GM12864 (cell line): ENCODE measurements around the gene OR5K1.

Experiments
- DNase-seq: peaks from one replicate; pipeline ENCODE4 v3.0.0-alpha.2; 2011; ENCODE audit warnings: low read depth
- H3K4me3 ChIP-seq: 2 replicates; pipeline ENCODE4 v1.5.1; 2011; ENCODE audit warnings: mild to moderate bottlenecking, low read depth, low read length, control low read depth
- TF ChIP-seq, protein P1 (sequence below): IDR thresholded peaks from 2 replicates; pipeline ENCODE4 v1.5.1; 2011; ENCODE audit warnings: low read depth, mild to moderate bottlenecking, moderate library complexity, low read length, control low read depth, inconsistent platforms; ENCODE audit errors: missing control alignments

The OR5K1 gene

GRCh38 chr3:98450372-98450771 lies 12.6 kb upstream of the OR5K1 start:
- TF ChIP-seq, protein P1, sequence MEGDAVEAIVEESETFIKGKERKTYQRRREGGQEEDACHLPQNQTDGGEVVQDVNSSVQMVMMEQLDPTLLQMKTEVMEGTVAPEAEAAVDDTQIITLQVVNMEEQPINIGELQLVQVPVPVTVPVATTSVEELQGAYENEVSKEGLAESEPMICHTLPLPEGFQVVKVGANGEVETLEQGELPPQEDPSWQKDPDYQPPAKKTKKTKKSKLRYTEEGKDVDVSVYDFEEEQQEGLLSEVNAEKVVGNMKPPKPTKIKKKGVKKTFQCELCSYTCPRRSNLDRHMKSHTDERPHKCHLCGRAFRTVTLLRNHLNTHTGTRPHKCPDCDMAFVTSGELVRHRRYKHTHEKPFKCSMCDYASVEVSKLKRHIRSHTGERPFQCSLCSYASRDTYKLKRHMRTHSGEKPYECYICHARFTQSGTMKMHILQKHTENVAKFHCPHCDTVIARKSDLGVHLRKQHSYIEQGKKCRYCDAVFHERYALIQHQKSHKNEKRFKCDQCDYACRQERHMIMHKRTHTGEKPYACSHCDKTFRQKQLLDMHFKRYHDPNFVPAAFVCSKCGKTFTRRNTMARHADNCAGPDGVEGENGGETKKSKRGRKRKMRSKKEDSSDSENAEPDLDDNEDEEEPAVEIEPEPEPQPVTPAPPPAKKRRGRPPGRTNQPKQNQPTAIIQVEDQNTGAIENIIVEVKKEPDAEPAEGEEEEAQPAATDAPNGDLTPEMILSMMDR: no peak
- H3K4me3 ChIP-seq: no peak overlapping the region
- no peak for DNase-seq

DNA sequence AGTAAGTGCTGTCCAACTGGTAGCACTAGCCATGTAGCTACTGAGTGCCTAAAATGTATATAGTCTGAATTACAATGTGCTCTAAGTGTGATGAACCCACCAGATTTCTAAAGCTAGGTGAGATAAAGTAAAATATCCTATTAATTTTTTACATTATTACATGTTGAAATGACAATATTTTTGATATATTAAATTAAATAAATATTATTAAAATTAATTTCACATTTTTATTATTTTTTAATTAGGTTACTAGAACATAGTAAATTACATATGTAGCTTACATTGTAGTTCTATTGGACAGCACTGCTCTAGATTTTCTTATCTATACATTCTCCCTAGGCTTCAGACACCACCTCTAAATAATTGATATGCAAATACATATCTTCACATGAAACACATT lies 9.2 kb upstream of the OR5K1 start:
- TF ChIP-seq, protein P1: no peak
- no peak overlapping the region for H3K4me3 ChIP-seq
- no peak for DNase-seq

DNA sequence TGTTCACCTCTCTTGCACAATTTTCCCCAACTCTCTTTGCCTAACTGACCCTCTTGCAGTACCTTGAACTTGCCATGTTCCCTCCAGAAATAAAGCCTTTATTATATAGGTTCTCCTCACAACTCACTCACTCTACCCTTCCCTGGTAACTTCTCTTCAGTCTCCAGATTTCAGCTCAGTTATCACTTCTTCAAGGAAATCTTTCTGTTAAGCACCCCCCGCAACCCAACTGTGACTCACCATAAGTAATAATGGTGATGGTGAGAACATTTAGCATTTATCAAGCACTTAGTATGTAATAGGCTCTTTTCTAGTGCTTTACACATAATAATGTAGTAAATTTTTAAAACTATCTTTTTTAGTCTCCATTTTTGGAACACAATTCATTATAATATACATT lies 8.1 kb upstream of the OR5K1 start:
- H3K4me3 ChIP-seq: no peak overlapping the region
- TF ChIP-seq, protein P1: no peak
- no peak for DNase-seq

- TF ChIP-seq, protein P1: no peak
- DNase-seq: no peak
- no peak overlapping the region for H3K4me3 ChIP-seq
Observed at GRCh38 chr3:98457543-98457942, 5.5 kb upstream of the OR5K1 start.

DNA sequence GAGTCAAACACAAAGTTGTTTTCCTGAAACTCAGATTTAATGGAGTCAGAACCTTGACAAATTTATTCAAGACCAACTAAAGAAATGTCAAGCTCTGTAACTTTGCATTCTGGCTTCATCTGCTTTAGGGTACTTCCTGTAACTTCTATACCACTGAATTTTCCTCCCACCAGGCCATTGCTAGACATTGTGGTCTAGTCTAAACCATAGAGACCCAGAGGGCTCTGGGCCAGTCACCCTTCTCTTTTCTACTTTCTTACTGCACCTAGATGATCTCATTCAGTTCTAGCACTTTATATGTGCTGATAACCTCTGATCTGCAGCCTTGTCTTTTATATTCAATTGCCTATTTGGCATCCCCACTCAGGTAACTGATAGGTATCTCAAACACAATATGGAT lies 2.8 kb upstream of the OR5K1 start:
- TF ChIP-seq, protein P1: no peak
- no peak for DNase-seq
- H3K4me3 ChIP-seq: no peak overlapping the region

GRCh38 chr3:98482717-98483482 lies 19.9 kb downstream of the OR5K1 start:
- DNase-seq: no peak
- no peak overlapping the region for H3K4me3 ChIP-seq
- TF ChIP-seq, protein P1: no peak

DNA sequence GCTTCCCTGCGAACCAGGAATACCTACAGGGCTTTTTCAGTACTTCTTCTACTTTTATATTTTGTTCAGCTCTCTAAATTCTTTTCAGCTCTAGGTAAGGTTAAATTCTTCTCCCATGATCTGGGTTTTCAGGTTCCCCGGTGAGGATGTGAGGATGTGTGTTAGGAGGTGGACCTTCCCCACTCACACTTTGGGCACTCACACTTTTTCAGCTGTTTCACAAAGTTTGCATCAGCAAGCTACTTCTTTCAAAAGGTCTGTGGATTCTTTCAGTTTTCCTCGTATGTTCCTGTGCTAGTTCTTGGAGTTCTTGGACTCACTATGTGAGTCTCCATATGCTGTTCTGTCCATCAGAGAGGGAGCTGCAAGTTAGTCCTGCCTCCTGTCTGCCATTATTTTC lies 20.6 kb downstream of the OR5K1 start:
- TF ChIP-seq, protein P1: no peak
- DNase-seq: no peak

More for the DNA sequence above, 20.6 kb downstream of the OR5K1 start:
- no peak overlapping the region for H3K4me3 ChIP-seq
